Astrocyte (in vitro differentiated cells and primary cell): ENCODE results near the gene ITGB2. TPM values are rescaled to one million over a fixed set of nuclear protein-coding genes. Genes with fewer than 3 reads are reported as not detected.

Experiments
- DNase-seq: peaks from one replicate; pipeline ENCODE4 v3.0.0-alpha.2; 2010; ENCODE audit warnings: low read depth
- FAIRE-seq: peaks from 2 replicates; lab custom pipeline; 2011; peaks lifted over from hg19 to GRCh38; lab: Jason Lieb, UNC
- H2AFZ ChIP-seq: 2 replicates; pipeline ENCODE4 v1.6.0; 2012; ENCODE audit warnings: low read depth, low read length, inconsistent platforms
- H3K27ac ChIP-seq: 2 replicates; pipeline ENCODE4 v1.5.1; 2011; ENCODE audit warnings: low read depth, low read length, inconsistent platforms
- H3K27me3 ChIP-seq: 2 replicates; pipeline ENCODE4 v1.6.0; 2011; ENCODE audit warnings: low read length, inconsistent platforms; ENCODE audit not compliant: insufficient read depth
- H3K36me3 ChIP-seq: 2 replicates; pipeline ENCODE4 v1.5.1; 2011; ENCODE audit warnings: low read length, inconsistent platforms; ENCODE audit not compliant: insufficient read depth
- H3K4me1 ChIP-seq: 2 replicates; pipeline ENCODE4 v1.5.1; 2011; ENCODE audit warnings: low read length, inconsistent platforms; ENCODE audit not compliant: insufficient read depth
- H3K4me2 ChIP-seq: 2 replicates; pipeline ENCODE4 v1.6.0; 2012; ENCODE audit warnings: low read length, inconsistent platforms
- H3K4me3 ChIP-seq: 2 replicates; pipeline ENCODE4 v1.5.1; 2011; ENCODE audit warnings: low read depth, mild to moderate bottlenecking, low read length, inconsistent platforms; ENCODE audit not compliant: insufficient read depth
- H3K79me2 ChIP-seq: 2 replicates; pipeline ENCODE4 v1.6.0; 2012; ENCODE audit warnings: mild to moderate bottlenecking, low read length, inconsistent platforms; ENCODE audit not compliant: insufficient read depth
- H3K9ac ChIP-seq: 2 replicates; pipeline ENCODE4 v1.6.0; 2012; ENCODE audit warnings: mild to moderate bottlenecking, low read length, inconsistent platforms
- H3K9me3 ChIP-seq: 2 replicates; pipeline ENCODE4 v1.5.1; 2012; ENCODE audit warnings: low read depth, mild to moderate bottlenecking, low read length, inconsistent platforms; ENCODE audit not compliant: insufficient read depth
- H4K20me1 ChIP-seq: 2 replicates; pipeline ENCODE4 v1.6.0; 2012; ENCODE audit warnings: low read length, inconsistent platforms; ENCODE audit not compliant: insufficient read depth
- H3K27ac Mint-ChIP-seq: one replicate; pipeline ENCODE4 v1.8.0; 2021; ENCODE audit warnings: mild to moderate bottlenecking, mixed read lengths; ENCODE audit not compliant: unreplicated experiment
- H3K27me3 Mint-ChIP-seq: one replicate; pipeline ENCODE4 v1.8.0; 2021; ENCODE audit warnings: low read depth, mixed read lengths; ENCODE audit not compliant: unreplicated experiment
- H3K36me3 Mint-ChIP-seq: one replicate; pipeline ENCODE4 v1.8.0; 2021; ENCODE audit warnings: low read depth, mixed read lengths; ENCODE audit not compliant: unreplicated experiment
- H3K4me1 Mint-ChIP-seq: one replicate; pipeline ENCODE4 v1.8.0; 2021; ENCODE audit warnings: low read depth, mixed read lengths; ENCODE audit not compliant: unreplicated experiment
- H3K4me3 Mint-ChIP-seq: one replicate; pipeline ENCODE4 v1.8.0; 2021; ENCODE audit warnings: mild to moderate bottlenecking, moderate library complexity, mixed read lengths; ENCODE audit not compliant: unreplicated experiment
- H3K9me3 Mint-ChIP-seq: one replicate; pipeline ENCODE4 v1.8.0; 2021; ENCODE audit warnings: mild to moderate bottlenecking, mixed read lengths; ENCODE audit not compliant: unreplicated experiment
- CTCF ChIP-seq: IDR thresholded peaks from 2 replicates; pipeline ENCODE4 v1.5.1; 2011; ENCODE audit warnings: low read depth, mild to moderate bottlenecking, inconsistent platforms, low read length, moderate library complexity; ENCODE audit not compliant: insufficient read depth
- EZH2 ChIP-seq: IDR thresholded peaks from 2 replicates; pipeline ENCODE4 v1.6.1; 2012; ENCODE audit warnings: mild to moderate bottlenecking, low read length, inconsistent platforms; ENCODE audit not compliant: insufficient read depth
- total RNA-seq: library from RNA; stranded (reverse); gene quantifications from 2 replicates; pipeline ENCODE4 v1.2.1, GENCODE V29; 2021

Gene ITGB2
- total RNA-seq, 1 donor from 2014 or later: 0.61 TPM

GRCh38 chr21:44931501-44932407, 11.1 kb upstream of the ITGB2 start:
- H3K36me3 ChIP-seq: no peaks in the 10 kb centered on the region
- H4K20me1 ChIP-seq: peaks cover 59% of the 10 kb centered on the region
- FAIRE-seq (no peak), DNase-seq (no peak)
- H3K9ac ChIP-seq: no peak overlapping the region
- H3K27me3 ChIP-seq: peaks cover 26% of the 10 kb centered on the region
- no peak overlapping the region for H2AFZ ChIP-seq
- Mint-ChIP-seq H3K36me3 (peaks cover 2% of the 10 kb centered on the region), H3K27me3 (peaks cover 55% of the 10 kb centered on the region), H3K4me1 (peaks cover 18% of the 10 kb centered on the region), H3K9me3 (no peaks in the 10 kb centered on the region), H3K4me3 (peak overlapping the region; percentile 14), H3K27ac (no peak overlapping the region)
- no peak overlapping the region for H3K27ac ChIP-seq
- no peaks in the 10 kb centered on the region for H3K79me2 ChIP-seq
- H3K9me3 ChIP-seq: no peaks in the 10 kb centered on the region
- H3K4me3 ChIP-seq: peak overlapping the region; percentile 33
- H3K4me1 ChIP-seq: peaks cover 35% of the 10 kb centered on the region
- H3K4me2 ChIP-seq: peak overlapping the region; percentile 76
- TF ChIP-seq EZH2: peak; percentile 87
- no peak for TF ChIP-seq CTCF

GRCh38 chr21:44931137-44931500, 10.4 kb upstream of the ITGB2 start:
- Mint-ChIP-seq H3K4me3 (peak overlapping the region; percentile 14), H3K27me3 (peaks cover 54% of the 10 kb centered on the region), H3K27ac (no peak overlapping the region), H3K36me3 (peaks cover 2% of the 10 kb centered on the region), H3K4me1 (peaks cover 22% of the 10 kb centered on the region), H3K9me3 (no peaks in the 10 kb centered on the region)
- peak overlapping the region; percentile 76 for H3K4me2 ChIP-seq
- H4K20me1 ChIP-seq: peaks cover 63% of the 10 kb centered on the region
- DNase-seq (no peak), FAIRE-seq (no peak)
- H3K27ac ChIP-seq: no peak overlapping the region
- H3K36me3 ChIP-seq: no peaks in the 10 kb centered on the region
- no peak for TF ChIP-seq EZH2
- no peak for TF ChIP-seq CTCF
- no peak overlapping the region for H2AFZ ChIP-seq
- peak overlapping the region; percentile 33 for H3K4me3 ChIP-seq
- H3K27me3 ChIP-seq: peaks cover 31% of the 10 kb centered on the region
- peaks cover 40% of the 10 kb centered on the region for H3K4me1 ChIP-seq
- no peaks in the 10 kb centered on the region for H3K79me2 ChIP-seq
- no peak overlapping the region for H3K9ac ChIP-seq
- no peaks in the 10 kb centered on the region for H3K9me3 ChIP-seq

GRCh38 chr21:44930543-44930981, 9.9 kb upstream of the ITGB2 start:
- H3K4me3 Mint-ChIP-seq: no peak overlapping the region
- Histone ChIP-seq H2AFZ (no peak overlapping the region), H3K27ac (no peak overlapping the region), H3K4me3 (no peak overlapping the region), H4K20me1 (peaks cover 63% of the 10 kb centered on the region), H3K9me3 (no peaks in the 10 kb centered on the region), H3K4me2 (peak overlapping the region; percentile 76), H3K9ac (no peak overlapping the region), H3K36me3 (no peaks in the 10 kb centered on the region), H3K79me2 (no peaks in the 10 kb centered on the region), H3K4me1 (peaks cover 41% of the 10 kb centered on the region), H3K27me3 (peaks cover 31% of the 10 kb centered on the region)
- H3K4me1 Mint-ChIP-seq: peaks cover 22% of the 10 kb centered on the region
- TF ChIP-seq EZH2 (no peak), CTCF (no peak)
- peaks cover 2% of the 10 kb centered on the region for H3K36me3 Mint-ChIP-seq
- no peak for FAIRE-seq
- no peaks in the 10 kb centered on the region for H3K9me3 Mint-ChIP-seq
- peaks cover 50% of the 10 kb centered on the region for H3K27me3 Mint-ChIP-seq
- no peak for DNase-seq
- H3K27ac Mint-ChIP-seq: peak overlapping the region; percentile 34
